Measurements from ENCODE around the gene ADAMTS15.

Gene ADAMTS15

GRCh38 chr11:130448416-130449309, at the start of gene ADAMTS15:
Gene ADAMTS15, plus strand, starts transcription at chr11:130448645. Its CDS starts 329 bp downstream, at chr11:130448974.
- DNase-seq: peak; percentile 91
- in situ Hi-C loops (cut with HindIII; ENCODE audit: low pct_ligation_motif_present, low pct_unique_long_range_greater_than_20kb, low sequenced_read_pairs): loop anchor here (25.0 kb wide), 2 partner anchors 189 to 414 kb away; no protein-coding TSS in a partner anchor

- in situ Hi-C loops (cut with HindIII; ENCODE audit: low pct_ligation_motif_present, low pct_unique_long_range_greater_than_20kb, low sequenced_read_pairs): no loop called here
- DNase-seq: no peak
These were observed 49.2 kb upstream of the ADAMTS15 start for GRCh38 chr11:130399196-130399595.

GRCh38 chr11:130400781-130401483, 47.5 kb upstream of the ADAMTS15 start:
- DNase-seq: no peak
- in situ Hi-C loops (cut with HindIII; ENCODE audit: low pct_ligation_motif_present, low pct_unique_long_range_greater_than_20kb, low sequenced_read_pairs): no loop called here

- DNase-seq: no peak
- in situ Hi-C loops (cut with HindIII; ENCODE audit: low pct_ligation_motif_present, low pct_unique_long_range_greater_than_20kb, low sequenced_read_pairs): no loop called here
These were observed 45.9 kb upstream of the ADAMTS15 start for GRCh38 chr11:130402570-130402969.

GRCh38 chr11:130403271-130403804, 45.1 kb upstream of the ADAMTS15 start:
- peak; percentile 36 for DNase-seq
- in situ Hi-C loops (cut with HindIII; ENCODE audit: low pct_ligation_motif_present, low pct_unique_long_range_greater_than_20kb, low sequenced_read_pairs): no loop called here

GRCh38 chr11:130403967-130404366, 44.5 kb upstream of the ADAMTS15 start:
- DNase-seq: no peak
- in situ Hi-C loops (cut with HindIII; ENCODE audit: low pct_ligation_motif_present, low pct_unique_long_range_greater_than_20kb, low sequenced_read_pairs): no loop called here

- no peak for DNase-seq
- in situ Hi-C loops (cut with HindIII; ENCODE audit: low pct_ligation_motif_present, low pct_unique_long_range_greater_than_20kb, low sequenced_read_pairs): no loop called here
These were observed 43.7 kb upstream of the ADAMTS15 start for GRCh38 chr11:130404727-130405126.

- DNase-seq: no peak
- in situ Hi-C loops (cut with HindIII; ENCODE audit: low pct_ligation_motif_present, low pct_unique_long_range_greater_than_20kb, low sequenced_read_pairs): no loop called here
These were observed 43.0 kb upstream of the ADAMTS15 start for GRCh38 chr11:130405428-130405827.

GRCh38 chr11:130407978-130408377, 40.5 kb upstream of the ADAMTS15 start:
- DNase-seq: peak; percentile 19
- in situ Hi-C loops (cut with HindIII; ENCODE audit: low pct_ligation_motif_present, low pct_unique_long_range_greater_than_20kb, low sequenced_read_pairs): no loop called here

- in situ Hi-C loops (cut with HindIII; ENCODE audit: low pct_ligation_motif_present, low pct_unique_long_range_greater_than_20kb, low sequenced_read_pairs): no loop called here
- no peak for DNase-seq
These were observed 40.0 kb upstream of the ADAMTS15 start for GRCh38 chr11:130408401-130408890.

GRCh38 chr11:130408901-130409300, 39.5 kb upstream of the ADAMTS15 start:
- in situ Hi-C loops (cut with HindIII; ENCODE audit: low pct_ligation_motif_present, low pct_unique_long_range_greater_than_20kb, low sequenced_read_pairs): no loop called here

GRCh38 chr11:130409594-130410388, 38.7 kb upstream of the ADAMTS15 start:
- no peak for DNase-seq
- in situ Hi-C loops (cut with HindIII; ENCODE audit: low pct_ligation_motif_present, low pct_unique_long_range_greater_than_20kb, low sequenced_read_pairs): no loop called here

More at GRCh38 chr11:130408901-130409300, 39.5 kb upstream of the ADAMTS15 start:
- no peak for DNase-seq

- in situ Hi-C loops (cut with HindIII; ENCODE audit: low pct_ligation_motif_present, low pct_unique_long_range_greater_than_20kb, low sequenced_read_pairs): no loop called here
- no peak for DNase-seq
These were observed 37.2 kb upstream of the ADAMTS15 start for GRCh38 chr11:130411223-130411622.

GRCh38 chr11:130413405-130414106, 34.9 kb upstream of the ADAMTS15 start:
- in situ Hi-C loops (cut with HindIII; ENCODE audit: low pct_ligation_motif_present, low pct_unique_long_range_greater_than_20kb, low sequenced_read_pairs): no loop called here
- DNase-seq: peak; percentile 84

- DNase-seq: no peak
- in situ Hi-C loops (cut with HindIII; ENCODE audit: low pct_ligation_motif_present, low pct_unique_long_range_greater_than_20kb, low sequenced_read_pairs): no loop called here
These were observed 34.1 kb upstream of the ADAMTS15 start for GRCh38 chr11:130414107-130415080.

GRCh38 chr11:130415731-130416529, 32.5 kb upstream of the ADAMTS15 start:
- DNase-seq: peak; percentile 50
- in situ Hi-C loops (cut with HindIII; ENCODE audit: low pct_ligation_motif_present, low pct_unique_long_range_greater_than_20kb, low sequenced_read_pairs): no loop called here
